Liver (tissue), 2 donors: Measurements from ENCODE around the gene GANC.

Source experiments
- CTCF ChIP-seq: fragments of 150-350 bp; IDR thresholded peaks from 2 replicates; pipeline ENCODE4 v1.5.1; 2017; ENCODE audit warnings: improper control_type of control experiment, low read depth, low read length; ENCODE audit not compliant: missing input control
- TF ChIP-seq, protein P1 (sequence below): IDR thresholded peaks from 2 replicates; pipeline ENCODE4 v1.6.1; 2016; ENCODE audit warnings: antibody characterized with exemption, mild to moderate bottlenecking
- donor health status: healthy.

DNA sequence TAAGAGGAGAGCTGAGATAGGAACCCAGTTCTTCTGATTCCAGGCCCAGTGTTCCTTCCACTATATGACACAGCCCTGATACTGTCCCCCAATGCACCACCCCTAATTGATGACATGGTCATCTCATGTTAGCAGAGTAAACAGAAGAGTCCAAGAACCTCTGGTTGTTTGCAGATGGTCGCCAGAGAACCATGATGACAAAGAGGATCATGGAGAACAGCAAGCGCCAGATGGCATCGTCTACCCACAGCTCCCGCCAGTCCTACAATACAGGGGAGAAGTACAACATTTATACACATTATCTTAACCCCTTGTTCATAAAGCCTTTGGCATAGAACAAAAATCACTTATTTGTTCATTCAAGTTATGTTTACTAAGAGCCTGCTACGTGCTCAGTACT is 46.4 kb upstream of the GANC start:
- no peak for TF ChIP-seq CTCF
- TF ChIP-seq, protein P1, sequence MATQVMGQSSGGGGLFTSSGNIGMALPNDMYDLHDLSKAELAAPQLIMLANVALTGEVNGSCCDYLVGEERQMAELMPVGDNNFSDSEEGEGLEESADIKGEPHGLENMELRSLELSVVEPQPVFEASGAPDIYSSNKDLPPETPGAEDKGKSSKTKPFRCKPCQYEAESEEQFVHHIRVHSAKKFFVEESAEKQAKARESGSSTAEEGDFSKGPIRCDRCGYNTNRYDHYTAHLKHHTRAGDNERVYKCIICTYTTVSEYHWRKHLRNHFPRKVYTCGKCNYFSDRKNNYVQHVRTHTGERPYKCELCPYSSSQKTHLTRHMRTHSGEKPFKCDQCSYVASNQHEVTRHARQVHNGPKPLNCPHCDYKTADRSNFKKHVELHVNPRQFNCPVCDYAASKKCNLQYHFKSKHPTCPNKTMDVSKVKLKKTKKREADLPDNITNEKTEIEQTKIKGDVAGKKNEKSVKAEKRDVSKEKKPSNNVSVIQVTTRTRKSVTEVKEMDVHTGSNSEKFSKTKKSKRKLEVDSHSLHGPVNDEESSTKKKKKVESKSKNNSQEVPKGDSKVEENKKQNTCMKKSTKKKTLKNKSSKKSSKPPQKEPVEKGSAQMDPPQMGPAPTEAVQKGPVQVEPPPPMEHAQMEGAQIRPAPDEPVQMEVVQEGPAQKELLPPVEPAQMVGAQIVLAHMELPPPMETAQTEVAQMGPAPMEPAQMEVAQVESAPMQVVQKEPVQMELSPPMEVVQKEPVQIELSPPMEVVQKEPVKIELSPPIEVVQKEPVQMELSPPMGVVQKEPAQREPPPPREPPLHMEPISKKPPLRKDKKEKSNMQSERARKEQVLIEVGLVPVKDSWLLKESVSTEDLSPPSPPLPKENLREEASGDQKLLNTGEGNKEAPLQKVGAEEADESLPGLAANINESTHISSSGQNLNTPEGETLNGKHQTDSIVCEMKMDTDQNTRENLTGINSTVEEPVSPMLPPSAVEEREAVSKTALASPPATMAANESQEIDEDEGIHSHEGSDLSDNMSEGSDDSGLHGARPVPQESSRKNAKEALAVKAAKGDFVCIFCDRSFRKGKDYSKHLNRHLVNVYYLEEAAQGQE, result no peak
